Measurements from ENCODE around the gene IL10. TPM values are rescaled to one million over a fixed set of nuclear protein-coding genes. Genes with fewer than 3 reads are reported as not detected.

IL10 gene
- total and polyA plus RNA-seq, 8 donors: 0.29 to 7.2 (median 1.5) TPM; not detected in 2

GRCh38 chr1:206800891-206801290 lies 28.6 kb upstream of the IL10 start:
- WGBS, 5 donors: 84 to 94% (median 90%) methylated on average over 3 of the region's 3 CpGs
- DNase-seq: no peak
- Histone ChIP-seq H3K36me3 (no peaks in the 10 kb centered on the region), H3K27me3 (peaks cover 0 to 18% (median 0%) of the 10 kb centered on the region in 3 donors), H3K9me3 (no peaks in the 10 kb centered on the region), H3K4me3 (no peak overlapping the region), H3K27ac (no peak overlapping the region), H3K4me1 (peaks cover 0 to 20% (median 7%) of the 10 kb centered on the region in 4 donors)
- intact Hi-C loops (cut with DNase I; ENCODE audit: low total_unique reads): no loop called here
- TF ChIP-seq POLR2A (IDR thresholded peaks at IDR 0.05): no peak
- no peak for TF ChIP-seq POLR2AphosphoS5 (IDR thresholded peaks at IDR 0.05)
- no peak for TF ChIP-seq CTCF (IDR thresholded peaks at IDR 0.05)
- no peak for TF ChIP-seq EP300 (IDR thresholded peaks at IDR 0.05)

- intact Hi-C loops (cut with DNase I; ENCODE audit: low total_unique reads): no loop called here
- 79 to 97% (median 90%) methylated on average over 3 of the region's 3 CpGs for WGBS, 5 donors
- TF ChIP-seq CTCF (IDR thresholded peaks at IDR 0.05) (no peak), POLR2AphosphoS5 (IDR thresholded peaks at IDR 0.05) (no peak), POLR2A (IDR thresholded peaks at IDR 0.05) (no peak), EP300 (IDR thresholded peaks at IDR 0.05) (no peak)
These were observed 28.1 kb upstream of the IL10 start for GRCh38 chr1:206800411-206800810.

GRCh38 chr1:206799311-206799710 lies 27.0 kb upstream of the IL10 start:
- no peak overlapping the region for H3K4me3 ChIP-seq

More at GRCh38 chr1:206800411-206800810, 28.1 kb upstream of the IL10 start:
- Histone ChIP-seq H3K9me3 (no peaks in the 10 kb centered on the region), H3K27me3 (peaks cover 0 to 18% (median 0%) of the 10 kb centered on the region in 3 donors), H3K4me3 (no peak overlapping the region), H3K27ac (no peak overlapping the region), H3K36me3 (no peaks in the 10 kb centered on the region), H3K4me1 (peaks cover 0 to 15% (median 2%) of the 10 kb centered on the region in 4 donors)
- DNase-seq: no peak

GRCh38 chr1:206798384-206798996 lies 26.2 kb upstream of the IL10 start:
- WGBS, 5 donors: 68 to 84% (median 79%) methylated on average over 13 of the region's 13 CpGs
- Histone ChIP-seq H3K36me3 (no peaks in the 10 kb centered on the region), H3K4me3 (no peak overlapping the region)

More at GRCh38 chr1:206799311-206799710, 27.0 kb upstream of the IL10 start:
- DNase-seq: no peak
- Histone ChIP-seq H3K9me3 (no peaks in the 10 kb centered on the region), H3K4me1 (peaks cover 0 to 5% (median 0%) of the 10 kb centered on the region in 4 donors), H3K36me3 (no peaks in the 10 kb centered on the region), H3K27ac (no peak overlapping the region), H3K27me3 (peaks cover 0 to 18% (median 0%) of the 10 kb centered on the region in 3 donors)
- no peak for TF ChIP-seq POLR2A (IDR thresholded peaks at IDR 0.05)
- no peak for TF ChIP-seq EP300 (IDR thresholded peaks at IDR 0.05)
- TF ChIP-seq CTCF (IDR thresholded peaks at IDR 0.05): no peak
- no peak for TF ChIP-seq POLR2AphosphoS5 (IDR thresholded peaks at IDR 0.05)
- WGBS, 5 donors: 80 to 92% (median 90%) methylated on average over 3 of the region's 3 CpGs
- intact Hi-C loops (cut with DNase I; ENCODE audit: low total_unique reads): no loop called here

More at GRCh38 chr1:206798384-206798996, 26.2 kb upstream of the IL10 start:
- DNase-seq: no peak
- TF ChIP-seq POLR2A (IDR thresholded peaks at IDR 0.05) (no peak), POLR2AphosphoS5 (IDR thresholded peaks at IDR 0.05) (no peak), CTCF (IDR thresholded peaks at IDR 0.05) (no peak), EP300 (IDR thresholded peaks at IDR 0.05) (no peak)
- Histone ChIP-seq H3K9me3 (no peaks in the 10 kb centered on the region), H3K27ac (no peak overlapping the region), H3K4me1 (peaks cover 0 to 5% (median 0%) of the 10 kb centered on the region in 4 donors), H3K27me3 (peaks cover 0 to 18% (median 0%) of the 10 kb centered on the region in 3 donors)
- intact Hi-C loops (cut with DNase I; ENCODE audit: low total_unique reads): no loop called here

Measured in stomach (tissue), 9 donors.